Vagina (tissue), 2 donors: ENCODE results near the gene G3BP1.

Experiments used
- POLR2A ChIP-seq, 2 donors: fragments of 450-650 bp; IDR thresholded peaks; one replicate each; pipeline ENCODE4 v1.6.1; 2017; ENCODE audit warnings: antibody characterized with exemption in 2 of 2, mild to moderate bottlenecking in 2 of 2, moderate library complexity in 2 of 2
- POLR2AphosphoS5 ChIP-seq, 2 donors: sonication (generic); formaldehyde crosslinking; IDR thresholded peaks; one replicate each; pipeline ENCODE4 v1.9.0; 2017; ENCODE audit warnings: antibody characterized with exemption in 2 of 2, mild to moderate bottlenecking in 2 of 2, low read depth in 1 of 2; ENCODE audit not compliant: insufficient read depth in 1 of 2
- TF ChIP-seq, protein P1 (sequence below), 3 experiments: fragments of 450-650 bp in 2 of 3; fragments of 200-600 bp in 1 of 3; sonication (generic) in 1 of 3; IDR thresholded peaks; one replicate each; pipeline ENCODE4 v1.5.1; 2017 to 2019; ENCODE audit warnings: antibody characterized with exemption in 3 of 3, mild to moderate bottlenecking in 2 of 3, moderate library complexity in 2 of 3

DNA sequence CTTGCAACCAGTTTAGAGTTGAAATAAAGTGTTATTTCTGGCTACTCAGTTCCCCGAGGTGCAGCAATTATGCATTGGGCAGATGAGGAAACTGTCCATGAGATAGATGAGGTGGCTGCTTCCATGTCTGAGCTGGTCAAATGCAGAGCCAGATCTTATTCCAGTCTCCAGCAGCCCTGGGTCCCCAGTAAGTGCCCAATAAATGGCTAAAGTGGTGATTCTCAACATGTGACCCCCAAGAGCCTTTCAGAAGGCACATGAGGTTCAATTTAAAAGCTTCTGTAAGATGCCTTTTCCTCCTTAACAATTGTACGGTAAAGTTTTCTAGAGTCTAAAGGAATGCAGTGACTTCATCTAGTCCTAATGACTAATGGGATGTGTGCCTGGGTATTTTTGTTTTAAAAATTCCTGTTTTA lies 30.8 kb upstream of the G3BP1 start:
- TF ChIP-seq, protein P1, sequence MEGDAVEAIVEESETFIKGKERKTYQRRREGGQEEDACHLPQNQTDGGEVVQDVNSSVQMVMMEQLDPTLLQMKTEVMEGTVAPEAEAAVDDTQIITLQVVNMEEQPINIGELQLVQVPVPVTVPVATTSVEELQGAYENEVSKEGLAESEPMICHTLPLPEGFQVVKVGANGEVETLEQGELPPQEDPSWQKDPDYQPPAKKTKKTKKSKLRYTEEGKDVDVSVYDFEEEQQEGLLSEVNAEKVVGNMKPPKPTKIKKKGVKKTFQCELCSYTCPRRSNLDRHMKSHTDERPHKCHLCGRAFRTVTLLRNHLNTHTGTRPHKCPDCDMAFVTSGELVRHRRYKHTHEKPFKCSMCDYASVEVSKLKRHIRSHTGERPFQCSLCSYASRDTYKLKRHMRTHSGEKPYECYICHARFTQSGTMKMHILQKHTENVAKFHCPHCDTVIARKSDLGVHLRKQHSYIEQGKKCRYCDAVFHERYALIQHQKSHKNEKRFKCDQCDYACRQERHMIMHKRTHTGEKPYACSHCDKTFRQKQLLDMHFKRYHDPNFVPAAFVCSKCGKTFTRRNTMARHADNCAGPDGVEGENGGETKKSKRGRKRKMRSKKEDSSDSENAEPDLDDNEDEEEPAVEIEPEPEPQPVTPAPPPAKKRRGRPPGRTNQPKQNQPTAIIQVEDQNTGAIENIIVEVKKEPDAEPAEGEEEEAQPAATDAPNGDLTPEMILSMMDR (IDR thresholded peaks at IDR 0.05): peak in 1 of 3 experiments; percentile 52
- TF ChIP-seq POLR2A (IDR thresholded peaks at IDR 0.05): no peak
- no peak for TF ChIP-seq POLR2AphosphoS5 (IDR thresholded peaks at IDR 0.05; ENCODE audit: insufficient read depth in 1 of 2, low read depth in 1 of 2)
